IMR-90 (cell line): Measurements from ENCODE around the gene COG8.

Source experiments
- CEBPB ChIP-seq: IDR thresholded peaks from 2 replicates; pipeline ENCODE4 v1.6.1; 2012; ENCODE audit warnings: low read depth, low read length, improper control_type of control experiment
- CHD1 ChIP-seq: IDR thresholded peaks from 2 replicates; pipeline ENCODE4 v1.6.1; 2012; ENCODE audit warnings: low read depth, low read length, improper control_type of control experiment
- CTCF ChIP-seq: conservative IDR thresholded peaks from 2 replicates; pipeline ENCODE4 v1.5.1; 2012; ENCODE audit warnings: mild to moderate bottlenecking, low read depth, low read length, improper control_type of control experiment
- ELK1 ChIP-seq: fragments of 150-350 bp; IDR thresholded peaks from 2 replicates; pipeline ENCODE4 v1.6.1; 2016; ENCODE audit warnings: low read depth, mild to moderate bottlenecking, low read length, moderate library complexity, borderline replicate concordance
- MAZ ChIP-seq: IDR thresholded peaks from 2 replicates; pipeline ENCODE4 v1.6.1; 2012; ENCODE audit warnings: low read depth, mild to moderate bottlenecking, low read length, improper control_type of control experiment, moderate library complexity, borderline replicate concordance
- MXI1 ChIP-seq: IDR thresholded peaks from 2 replicates; pipeline ENCODE4 v1.6.1; 2012; ENCODE audit warnings: low read depth, mild to moderate bottlenecking, low read length, moderate library complexity, borderline replicate concordance
- POLR2A ChIP-seq: IDR thresholded peaks from 2 replicates; pipeline ENCODE4 v1.6.1; 2012; ENCODE audit warnings: mild to moderate bottlenecking, low read depth, low read length
- RAD21 ChIP-seq: IDR thresholded peaks from 2 replicates; pipeline ENCODE4 v1.6.1; 2012; ENCODE audit warnings: low read length, improper control_type of control experiment
- RCOR1 ChIP-seq: IDR thresholded peaks from 2 replicates; pipeline ENCODE4 v1.6.1; 2012; ENCODE audit warnings: mild to moderate bottlenecking, low read length, improper control_type of control experiment; ENCODE audit not compliant: insufficient replicate concordance
- RFX5 ChIP-seq: IDR thresholded peaks from 2 replicates; pipeline ENCODE4 v1.8.0; 2012; ENCODE audit warnings: low read depth, mild to moderate bottlenecking, low read length, moderate library complexity
- USF2 ChIP-seq: fragments of 150-350 bp; IDR thresholded peaks from 2 replicates; pipeline ENCODE4 v1.6.1; 2017; ENCODE audit warnings: mild to moderate bottlenecking, antibody characterized with exemption, low read length, low read depth

- TF ChIP-seq USF2 (no peak), CEBPB (no peak), CTCF (no peak), MAZ (no peak), MXI1 (no peak), RAD21 (no peak), POLR2A (no peak), ELK1 (no peak), CHD1 (no peak), RFX5 (no peak), RCOR1 (no peak)
These were observed 43.1 kb upstream of the COG8 start for GRCh38 chr16:69382421-69382820.
